Osteoblast (primary cell): ENCODE data around the gene PTX3. TPM values are rescaled to one million over a fixed set of nuclear protein-coding genes. Genes with fewer than 3 reads are reported as not detected.

Experiments used
- DNase-seq: peaks from one replicate; pipeline ENCODE4 v3.0.0; 2011; ENCODE audit warnings: low spot score, mixed read lengths; ENCODE audit not compliant: insufficient read length; ENCODE audit errors: missing footprints
- H2AFZ ChIP-seq: 2 replicates; pipeline ENCODE4 v1.6.0; 2011; ENCODE audit warnings: mild to moderate bottlenecking, low read length
- H3K27ac ChIP-seq: 2 replicates; pipeline ENCODE4 v1.5.1; 2011; ENCODE audit warnings: mild to moderate bottlenecking, low read depth, low read length, moderate library complexity
- H3K27me3 ChIP-seq: 2 replicates; pipeline ENCODE4 v1.6.0; 2012; ENCODE audit warnings: mild to moderate bottlenecking, control low read depth, inconsistent platforms, low read length, moderate library complexity; ENCODE audit not compliant: insufficient read depth
- H3K36me3 ChIP-seq: 2 replicates; pipeline ENCODE4 v1.5.1; 2011; ENCODE audit warnings: mild to moderate bottlenecking, low read length, control low read depth, moderate library complexity; ENCODE audit not compliant: insufficient read depth
- H3K4me1 ChIP-seq: 2 replicates; pipeline ENCODE4 v1.5.1; 2011; ENCODE audit warnings: mild to moderate bottlenecking, low read length, control low read depth, moderate library complexity; ENCODE audit not compliant: insufficient read depth
- H3K4me2 ChIP-seq: 2 replicates; pipeline ENCODE4 v1.6.0; 2011; ENCODE audit warnings: mild to moderate bottlenecking, low read length; ENCODE audit not compliant: insufficient read depth
- H3K4me3 ChIP-seq: fragments of 200-600 bp; sonication (generic); 3 replicates; pipeline ENCODE4 v1.5.1; 2012; ENCODE audit warnings: mild to moderate bottlenecking, low read length, inconsistent platforms; ENCODE audit not compliant: insufficient read depth
- H3K79me2 ChIP-seq: 2 replicates; pipeline ENCODE4 v1.6.0; 2012; ENCODE audit warnings: mild to moderate bottlenecking, low read length, control low read depth, inconsistent platforms; ENCODE audit not compliant: insufficient read depth
- H3K9me3 ChIP-seq: 2 replicates; pipeline ENCODE4 v1.5.1; 2011; ENCODE audit warnings: low read depth, low read length, control low read depth
- H4K20me1 ChIP-seq: 2 replicates; pipeline ENCODE4 v1.6.0; 2012; ENCODE audit warnings: mild to moderate bottlenecking, low read length, control low read depth; ENCODE audit not compliant: insufficient read depth
- CTCF ChIP-seq: IDR thresholded peaks from 2 replicates; pipeline ENCODE4 v1.5.1; 2011; ENCODE audit warnings: mild to moderate bottlenecking, low read depth, low read length, moderate library complexity; ENCODE audit errors: extremely low read depth
- total RNA-seq: library from RNA; depleted of rRNA; stranded (reverse); fragments of >200 nt; gene quantifications from 2 replicates; pipeline ENCODE4 v1.2.3, GENCODE V29; 2012

Gene PTX3
- total RNA-seq, 1 donor, result 689 TPM

GRCh38 chr3:157428853-157429252 lies 7.8 kb upstream of the PTX3 start:
- TF ChIP-seq CTCF, result no peak

GRCh38 chr3:157429708-157430107 lies 6.9 kb upstream of the PTX3 start:
- H3K4me3 ChIP-seq, result no peak overlapping the region
- no peak for DNase-seq
- no peak for TF ChIP-seq CTCF

More at GRCh38 chr3:157428853-157429252, 7.8 kb upstream of the PTX3 start:
- Histone ChIP-seq H3K36me3 (peaks cover 10% of the 10 kb centered on the region), H3K4me1 (no peaks in the 10 kb centered on the region), H3K27ac (no peak overlapping the region), H4K20me1 (no peaks in the 10 kb centered on the region), H3K79me2 (no peaks in the 10 kb centered on the region), H3K4me3 (no peak overlapping the region), H3K4me2 (no peak overlapping the region), H3K27me3 (no peaks in the 10 kb centered on the region), H3K9me3 (no peaks in the 10 kb centered on the region), H2AFZ (no peak overlapping the region)
- DNase-seq, result no peak

GRCh38 chr3:157438194-157438730 lies 1.6 kb downstream of the PTX3 start:
- Histone ChIP-seq H3K9me3 (no peaks in the 10 kb centered on the region), H3K4me3 (peak overlapping the region; percentile 88), H3K79me2 (peaks cover 36% of the 10 kb centered on the region), H3K27ac (peak overlapping the region; percentile 59), H3K4me1 (peaks cover 34% of the 10 kb centered on the region), H4K20me1 (peaks cover 18% of the 10 kb centered on the region), H2AFZ (no peak overlapping the region), H3K27me3 (no peaks in the 10 kb centered on the region), H3K4me2 (peak overlapping the region; percentile 91), H3K36me3 (peaks cover 58% of the 10 kb centered on the region)
- peak; percentile 62 for DNase-seq
- TF ChIP-seq CTCF, result no peak

More at GRCh38 chr3:157429708-157430107, 6.9 kb upstream of the PTX3 start:
- Histone ChIP-seq H2AFZ (no peak overlapping the region), H3K79me2 (no peaks in the 10 kb centered on the region), H4K20me1 (no peaks in the 10 kb centered on the region), H3K27ac (no peak overlapping the region), H3K4me2 (no peak overlapping the region), H3K4me1 (no peaks in the 10 kb centered on the region), H3K36me3 (peaks cover 10% of the 10 kb centered on the region), H3K9me3 (no peaks in the 10 kb centered on the region), H3K27me3 (no peaks in the 10 kb centered on the region)

GRCh38 chr3:157441102-157441624 lies 4.5 kb downstream of the PTX3 start:
- H3K4me1 ChIP-seq, result peaks cover 33% of the 10 kb centered on the region
- TF ChIP-seq CTCF, result no peak

More at GRCh38 chr3:157441102-157441624, 4.5 kb downstream of the PTX3 start:
- H3K79me2 ChIP-seq, result peaks cover 36% of the 10 kb centered on the region
- H3K36me3 ChIP-seq, result peaks cover 58% of the 10 kb centered on the region
- peak overlapping the region; percentile 59 for H3K4me3 ChIP-seq
- peak overlapping the region; percentile 35 for H3K27ac ChIP-seq
- H3K4me2 ChIP-seq, result peak overlapping the region; percentile 91
- no peak overlapping the region for H2AFZ ChIP-seq
- H4K20me1 ChIP-seq, result peaks cover 18% of the 10 kb centered on the region
- H3K27me3 ChIP-seq, result no peaks in the 10 kb centered on the region
- no peaks in the 10 kb centered on the region for H3K9me3 ChIP-seq
- no peak for DNase-seq
